Measurements from ENCODE around the gene PLEKHA3. TPM values are rescaled to one million over a fixed set of nuclear protein-coding genes. Genes with fewer than 3 reads are reported as not detected.
A peak's percentile ranks its signal among the peaks of the same experiment; 100 is the strongest.

Gene PLEKHA3
- total and polyA plus RNA-seq, 10 of the 15 experiments (the other 5 are each of a cell fraction or from before 2014, with no cell fraction given) = 1.4 to 21.1 (median 7.4) TPM

DNA sequence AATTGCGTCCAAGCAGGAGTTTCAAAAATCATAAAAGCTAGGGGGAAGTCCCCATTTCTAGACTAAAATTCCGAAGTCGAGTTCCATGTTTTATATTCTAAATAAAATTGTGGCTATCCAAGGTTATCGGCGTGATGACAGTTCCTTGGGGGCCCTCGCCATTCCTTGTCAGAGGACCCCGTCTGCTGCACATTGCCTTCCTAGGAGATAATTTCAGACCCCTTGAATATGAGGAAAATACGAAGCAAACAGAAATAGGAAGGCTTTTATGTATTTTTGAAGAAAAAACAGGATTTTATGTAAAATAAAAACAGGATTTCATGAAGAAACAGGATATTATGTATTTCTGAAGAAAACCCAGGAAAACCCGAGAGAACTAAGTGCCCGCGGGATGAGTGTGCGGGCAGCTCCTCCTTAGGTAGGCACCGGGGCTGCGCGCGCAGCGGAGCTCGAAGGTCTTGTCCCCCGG lies 465 bp upstream of the PLEKHA3 start (continued):
- TF ChIP-seq, protein P1, sequence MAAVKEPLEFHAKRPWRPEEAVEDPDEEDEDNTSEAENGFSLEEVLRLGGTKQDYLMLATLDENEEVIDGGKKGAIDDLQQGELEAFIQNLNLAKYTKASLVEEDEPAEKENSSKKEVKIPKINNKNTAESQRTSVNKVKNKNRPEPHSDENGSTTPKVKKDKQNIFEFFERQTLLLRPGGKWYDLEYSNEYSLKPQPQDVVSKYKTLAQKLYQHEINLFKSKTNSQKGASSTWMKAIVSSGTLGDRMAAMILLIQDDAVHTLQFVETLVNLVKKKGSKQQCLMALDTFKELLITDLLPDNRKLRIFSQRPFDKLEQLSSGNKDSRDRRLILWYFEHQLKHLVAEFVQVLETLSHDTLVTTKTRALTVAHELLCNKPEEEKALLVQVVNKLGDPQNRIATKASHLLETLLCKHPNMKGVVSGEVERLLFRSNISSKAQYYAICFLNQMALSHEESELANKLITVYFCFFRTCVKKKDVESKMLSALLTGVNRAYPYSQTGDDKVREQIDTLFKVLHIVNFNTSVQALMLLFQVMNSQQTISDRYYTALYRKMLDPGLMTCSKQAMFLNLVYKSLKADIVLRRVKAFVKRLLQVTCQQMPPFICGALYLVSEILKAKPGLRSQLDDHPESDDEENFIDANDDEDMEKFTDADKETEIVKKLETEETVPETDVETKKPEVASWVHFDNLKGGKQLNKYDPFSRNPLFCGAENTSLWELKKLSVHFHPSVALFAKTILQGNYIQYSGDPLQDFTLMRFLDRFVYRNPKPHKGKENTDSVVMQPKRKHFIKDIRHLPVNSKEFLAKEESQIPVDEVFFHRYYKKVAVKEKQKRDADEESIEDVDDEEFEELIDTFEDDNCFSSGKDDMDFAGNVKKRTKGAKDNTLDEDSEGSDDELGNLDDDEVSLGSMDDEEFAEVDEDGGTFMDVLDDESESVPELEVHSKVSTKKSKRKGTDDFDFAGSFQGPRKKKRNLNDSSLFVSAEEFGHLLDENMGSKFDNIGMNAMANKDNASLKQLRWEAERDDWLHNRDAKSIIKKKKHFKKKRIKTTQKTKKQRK (IDR thresholded peaks at IDR 0.05; ENCODE audit: low read depth, low read length) = no peak
- TF ChIP-seq IKZF2 (IDR thresholded peaks at IDR 0.05) (peak; percentile 23 to 42; a peak in 1 of 4 replicates), RB1 (IDR thresholded peaks at IDR 0.05; ENCODE audit: borderline replicate concordance) (no peak), BRCA1 (IDR thresholded peaks at IDR 0.05; ENCODE audit: low read depth, low read length) (no peak), NR2F1 (conservative IDR thresholded peaks at IDR 0.05) (no peak), ZNF274 (IDR thresholded peaks at IDR 0.05; ENCODE audit: insufficient read depth, insufficient read length) (no peak), JUND (IDR thresholded peaks at IDR 0.05; ENCODE audit: low read depth, low read length) (no peak), RCOR1 (conservative IDR thresholded peaks at IDR 0.05; ENCODE audit: low read depth, low read length) (no peak), EED (IDR thresholded peaks at IDR 0.05; ENCODE audit: low read depth) (no peak), SPI1 (IDR thresholded peaks at IDR 0.05; ENCODE audit: borderline replicate concordance, insufficient read depth, low read depth, low read length) (no peak), ATF7 (IDR thresholded peaks at IDR 0.05; ENCODE audit: low read depth) (no peak), TAF1 (IDR thresholded peaks at IDR 0.05; ENCODE audit: borderline replicate concordance, low read depth, low read length) (no peak), MTA2 (IDR thresholded peaks at IDR 0.05; ENCODE audit: low read depth) (no peak), SIX5 (IDR thresholded peaks at IDR 0.05; ENCODE audit: low read depth, low read length, severe bottlenecking) (no peak), HDAC6 (IDR thresholded peaks at IDR 0.05; ENCODE audit: unreplicated experiment) (peak; percentile 6)
- TF ChIP-seq, protein P2, sequence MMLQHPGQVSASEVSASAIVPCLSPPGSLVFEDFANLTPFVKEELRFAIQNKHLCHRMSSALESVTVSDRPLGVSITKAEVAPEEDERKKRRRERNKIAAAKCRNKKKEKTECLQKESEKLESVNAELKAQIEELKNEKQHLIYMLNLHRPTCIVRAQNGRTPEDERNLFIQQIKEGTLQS (IDR thresholded peaks at IDR 0.05; ENCODE audit: borderline replicate concordance, extremely low read depth, low read depth, low read length) = no peak
- TF ChIP-seq, protein P3, sequence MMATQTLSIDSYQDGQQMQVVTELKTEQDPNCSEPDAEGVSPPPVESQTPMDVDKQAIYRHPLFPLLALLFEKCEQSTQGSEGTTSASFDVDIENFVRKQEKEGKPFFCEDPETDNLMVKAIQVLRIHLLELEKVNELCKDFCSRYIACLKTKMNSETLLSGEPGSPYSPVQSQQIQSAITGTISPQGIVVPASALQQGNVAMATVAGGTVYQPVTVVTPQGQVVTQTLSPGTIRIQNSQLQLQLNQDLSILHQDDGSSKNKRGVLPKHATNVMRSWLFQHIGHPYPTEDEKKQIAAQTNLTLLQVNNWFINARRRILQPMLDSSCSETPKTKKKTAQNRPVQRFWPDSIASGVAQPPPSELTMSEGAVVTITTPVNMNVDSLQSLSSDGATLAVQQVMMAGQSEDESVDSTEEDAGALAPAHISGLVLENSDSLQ (IDR thresholded peaks at IDR 0.05) = no peak
- TF ChIP-seq, protein P4, sequence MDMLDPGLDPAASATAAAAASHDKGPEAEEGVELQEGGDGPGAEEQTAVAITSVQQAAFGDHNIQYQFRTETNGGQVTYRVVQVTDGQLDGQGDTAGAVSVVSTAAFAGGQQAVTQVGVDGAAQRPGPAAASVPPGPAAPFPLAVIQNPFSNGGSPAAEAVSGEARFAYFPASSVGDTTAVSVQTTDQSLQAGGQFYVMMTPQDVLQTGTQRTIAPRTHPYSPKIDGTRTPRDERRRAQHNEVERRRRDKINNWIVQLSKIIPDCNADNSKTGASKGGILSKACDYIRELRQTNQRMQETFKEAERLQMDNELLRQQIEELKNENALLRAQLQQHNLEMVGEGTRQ (IDR thresholded peaks at IDR 0.05; ENCODE audit: borderline replicate concordance, low read depth, low read length) = no peak
- TF ChIP-seq, protein P5, sequence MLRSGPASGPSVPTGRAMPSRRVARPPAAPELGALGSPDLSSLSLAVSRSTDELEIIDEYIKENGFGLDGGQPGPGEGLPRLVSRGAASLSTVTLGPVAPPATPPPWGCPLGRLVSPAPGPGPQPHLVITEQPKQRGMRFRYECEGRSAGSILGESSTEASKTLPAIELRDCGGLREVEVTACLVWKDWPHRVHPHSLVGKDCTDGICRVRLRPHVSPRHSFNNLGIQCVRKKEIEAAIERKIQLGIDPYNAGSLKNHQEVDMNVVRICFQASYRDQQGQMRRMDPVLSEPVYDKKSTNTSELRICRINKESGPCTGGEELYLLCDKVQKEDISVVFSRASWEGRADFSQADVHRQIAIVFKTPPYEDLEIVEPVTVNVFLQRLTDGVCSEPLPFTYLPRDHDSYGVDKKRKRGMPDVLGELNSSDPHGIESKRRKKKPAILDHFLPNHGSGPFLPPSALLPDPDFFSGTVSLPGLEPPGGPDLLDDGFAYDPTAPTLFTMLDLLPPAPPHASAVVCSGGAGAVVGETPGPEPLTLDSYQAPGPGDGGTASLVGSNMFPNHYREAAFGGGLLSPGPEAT (IDR thresholded peaks at IDR 0.05; ENCODE audit: low read depth) = peak; percentile 11; the same call in 1 of the 2 replicates
- TF ChIP-seq, protein P6, sequence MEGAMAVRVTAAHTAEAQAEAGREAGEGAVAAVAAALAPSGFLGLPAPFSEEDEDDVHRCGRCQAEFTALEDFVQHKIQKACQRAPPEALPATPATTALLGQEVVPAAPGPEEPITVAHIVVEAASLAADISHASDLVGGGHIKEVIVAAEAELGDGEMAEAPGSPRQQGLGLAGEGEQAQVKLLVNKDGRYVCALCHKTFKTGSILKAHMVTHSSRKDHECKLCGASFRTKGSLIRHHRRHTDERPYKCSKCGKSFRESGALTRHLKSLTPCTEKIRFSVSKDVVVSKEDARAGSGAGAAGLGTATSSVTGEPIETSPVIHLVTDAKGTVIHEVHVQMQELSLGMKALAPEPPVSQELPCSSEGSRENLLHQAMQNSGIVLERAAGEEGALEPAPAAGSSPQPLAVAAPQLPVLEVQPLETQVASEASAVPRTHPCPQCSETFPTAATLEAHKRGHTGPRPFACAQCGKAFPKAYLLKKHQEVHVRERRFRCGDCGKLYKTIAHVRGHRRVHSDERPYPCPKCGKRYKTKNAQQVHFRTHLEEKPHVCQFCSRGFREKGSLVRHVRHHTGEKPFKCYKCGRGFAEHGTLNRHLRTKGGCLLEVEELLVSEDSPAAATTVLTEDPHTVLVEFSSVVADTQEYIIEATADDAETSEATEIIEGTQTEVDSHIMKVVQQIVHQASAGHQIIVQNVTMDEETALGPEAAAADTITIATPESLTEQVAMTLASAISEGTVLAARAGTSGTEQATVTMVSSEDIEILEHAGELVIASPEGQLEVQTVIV (IDR thresholded peaks at IDR 0.05; ENCODE audit: borderline replicate concordance, partially characterized antibody) = no peak

Data from GM12878 (cell line).